Activated B cell treated with CpG ODN at 0.5 μM for 24 hours (primary cell): ENCODE data around the gene EPHA6. TPM values are rescaled to one million over a fixed set of nuclear protein-coding genes. Genes with fewer than 3 reads are reported as not detected.

Source experiments
- ATAC-seq: fragments of 200-7000 bp; cut with Tn5 transposase; one replicate; pipeline ENCODE4 v1.10.0; 2021; ENCODE audit warnings: low read depth, mild to moderate bottlenecking, moderate library complexity
- CTCF ChIA-PET: fragments of 350-600 bp; sonication (Branson Sonifier 250); formaldehyde crosslinking; loops from one replicate; lab custom pipeline; 2021; ENCODE audit warnings: antibody characterized with exemption; lab: Charles Lee
- POLR2A ChIA-PET: fragments of 350-600 bp; sonication (Branson Sonifier 250); formaldehyde crosslinking; loops from one replicate; lab custom pipeline; 2021; ENCODE audit warnings: antibody characterized with exemption; lab: Charles Lee
- DNase-seq: peaks from one replicate; pipeline ENCODE4 v3.0.0; 2022
- H3K27ac Mint-ChIP-seq: one replicate; pipeline ENCODE4 v1.8.0; 2020; ENCODE audit warnings: mixed read lengths
- H3K27me3 Mint-ChIP-seq: one replicate; pipeline ENCODE4 v1.8.0; 2021; ENCODE audit warnings: mixed read lengths
- H3K36me3 Mint-ChIP-seq: one replicate; pipeline ENCODE4 v1.8.0; 2021; ENCODE audit warnings: low read depth, mixed read lengths
- H3K4me1 Mint-ChIP-seq: one replicate; pipeline ENCODE4 v1.8.0; 2021; ENCODE audit warnings: mixed read lengths
- H3K4me3 Mint-ChIP-seq: one replicate; pipeline ENCODE4 v1.8.0; 2020; ENCODE audit warnings: mild to moderate bottlenecking, mixed read lengths
- H3K9me3 Mint-ChIP-seq: one replicate; pipeline ENCODE4 v1.8.0; 2020; ENCODE audit warnings: mixed read lengths
- CTCF ChIP-seq: fragments of 200-600 bp; IDR thresholded peaks from one replicate; pipeline ENCODE4 v1.8.0; 2022; ENCODE audit warnings: antibody characterized with exemption, mild to moderate bottlenecking
- intact Hi-C: fragments of 100-400 bp; cut with micrococcal nuclease; formaldehyde crosslinking; loops from one replicate; pipeline ENCODE4 v1.15.1; 2024
- total RNA-seq: library from RNA; stranded (reverse); gene quantifications from 2 replicates; pipeline ENCODE4 v1.2.3, GENCODE V29; 2022

EPHA6 gene
- total RNA-seq, 1 donor from 2014 or later: not detected

- no peak overlapping the region for H3K27ac Mint-ChIP-seq
- intact Hi-C loops: no loop called here
- CTCF ChIA-PET: no interaction called here
Measured at GRCh38 chr3:97059168-97059567, 244.8 kb downstream of the EPHA6 start.

GRCh38 chr3:97066531-97066930 lies 252.1 kb downstream of the EPHA6 start:
- CTCF ChIA-PET: no interaction called here
- Mint-ChIP-seq H3K27ac (no peak overlapping the region), H3K9me3 (peaks cover 8% of the 10 kb centered on the region), H3K4me3 (no peak overlapping the region), H3K27me3 (no peaks in the 10 kb centered on the region), H3K36me3 (no peaks in the 10 kb centered on the region), H3K4me1 (no peaks in the 10 kb centered on the region)
- ATAC-seq (no peak), DNase-seq (no peak)
- intact Hi-C loops: no loop called here
- POLR2A ChIA-PET: no interaction called here
- TF ChIP-seq CTCF: no peak

More at GRCh38 chr3:97059168-97059567, 244.8 kb downstream of the EPHA6 start:
- ATAC-seq: no peak
- POLR2A ChIA-PET: no interaction called here
- Mint-ChIP-seq H3K9me3 (peaks cover 5% of the 10 kb centered on the region), H3K27me3 (no peaks in the 10 kb centered on the region), H3K36me3 (no peaks in the 10 kb centered on the region), H3K4me1 (no peaks in the 10 kb centered on the region), H3K4me3 (no peak overlapping the region)
- no peak for TF ChIP-seq CTCF
- no peak for DNase-seq

GRCh38 chr3:97070302-97070701 lies 255.9 kb downstream of the EPHA6 start:
- ATAC-seq (no peak), DNase-seq (no peak)
- Mint-ChIP-seq H3K9me3 (peaks cover 9% of the 10 kb centered on the region), H3K36me3 (no peaks in the 10 kb centered on the region), H3K27me3 (no peaks in the 10 kb centered on the region), H3K4me3 (no peak overlapping the region), H3K4me1 (no peaks in the 10 kb centered on the region), H3K27ac (no peak overlapping the region)
- TF ChIP-seq CTCF: no peak
- intact Hi-C loops: no loop called here
- ChIA-PET CTCF (no interaction called here), POLR2A (no interaction called here)

DNA sequence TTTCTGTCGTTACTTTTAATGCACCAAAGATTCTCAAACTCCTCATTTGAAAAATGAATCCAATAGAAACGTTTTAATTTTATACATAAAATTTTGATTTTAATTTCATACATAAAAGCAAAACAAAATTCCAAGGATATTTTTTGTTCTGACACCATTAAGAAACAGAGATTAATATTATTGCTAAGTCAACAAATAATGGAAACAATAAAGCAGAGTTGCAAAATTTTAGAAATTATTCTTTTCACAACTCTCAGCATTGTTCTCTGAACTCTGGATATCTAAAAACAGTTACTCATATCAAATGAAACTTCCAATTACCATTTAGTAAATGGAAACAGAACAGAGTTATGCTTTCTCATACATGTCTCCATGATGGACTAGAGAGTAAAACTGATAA lies 260.2 kb downstream of the EPHA6 start:
- DNase-seq (no peak), ATAC-seq (no peak)
- TF ChIP-seq CTCF: no peak
- H3K27ac Mint-ChIP-seq: no peak overlapping the region
- peaks cover 6% of the 10 kb centered on the region for H3K9me3 Mint-ChIP-seq
- POLR2A ChIA-PET: no interaction called here
- no peaks in the 10 kb centered on the region for H3K36me3 Mint-ChIP-seq
- no peaks in the 10 kb centered on the region for H3K27me3 Mint-ChIP-seq
- H3K4me3 Mint-ChIP-seq: no peak overlapping the region
- H3K4me1 Mint-ChIP-seq: no peaks in the 10 kb centered on the region
- CTCF ChIA-PET: no interaction called here
- intact Hi-C loops: no loop called here

- Mint-ChIP-seq H3K27me3 (no peaks in the 10 kb centered on the region), H3K4me3 (no peak overlapping the region), H3K27ac (no peak overlapping the region), H3K4me1 (no peaks in the 10 kb centered on the region), H3K9me3 (peaks cover 3% of the 10 kb centered on the region), H3K36me3 (no peaks in the 10 kb centered on the region)
- intact Hi-C loops: no loop called here
- DNase-seq: no peak
- TF ChIP-seq CTCF: no peak
- ATAC-seq: no peak
- POLR2A ChIA-PET: no interaction called here
- CTCF ChIA-PET: no interaction called here
Measured at GRCh38 chr3:97076673-97077072, 262.3 kb downstream of the EPHA6 start.
